H9 (cell line): Measurements from ENCODE around the gene PEA15. TPM values are rescaled to one million over a fixed set of nuclear protein-coding genes. Genes with fewer than 3 reads are reported as not detected.

Source experiments
- DNase-seq: peaks from one replicate; pipeline ENCODE4 v3.0.0-alpha.2; 2017
- H2AFZ ChIP-seq: one replicate; pipeline ENCODE4 v1.6.1; 2013; ENCODE audit warnings: mild to moderate bottlenecking, low read length, control low read depth, moderate library complexity
- H2AK5ac ChIP-seq: 2 replicates; pipeline ENCODE4 v1.6.1; 2013; ENCODE audit warnings: low read length, control low read depth, mixed read lengths; ENCODE audit not compliant: insufficient read length
- H2BK120ac ChIP-seq: one replicate; pipeline ENCODE4 v1.6.1; 2013; ENCODE audit warnings: low read depth, mild to moderate bottlenecking, low read length, control low read depth, inconsistent platforms; ENCODE audit not compliant: poor library complexity, severe bottlenecking
- H2BK12ac ChIP-seq: 2 replicates; pipeline ENCODE4 v1.6.1; 2013; ENCODE audit warnings: low read length, control low read depth, mixed read lengths, low read depth; ENCODE audit not compliant: insufficient read length
- H2BK15ac ChIP-seq: 2 replicates; pipeline ENCODE4 v1.6.1; 2013; ENCODE audit warnings: low read depth, low read length, control low read depth
- H2BK20ac ChIP-seq: one replicate; pipeline ENCODE4 v1.6.1; 2013; ENCODE audit warnings: low read depth, mild to moderate bottlenecking, low read length, control low read depth, inconsistent platforms; ENCODE audit not compliant: poor library complexity, severe bottlenecking
- H2BK5ac ChIP-seq: 2 replicates; pipeline ENCODE4 v1.6.1; 2013; ENCODE audit warnings: low read length, control low read depth, mixed read lengths; ENCODE audit not compliant: insufficient read length
- H3K14ac ChIP-seq: 2 replicates; pipeline ENCODE4 v1.6.1; 2013; ENCODE audit warnings: low read length, control low read depth; ENCODE audit not compliant: insufficient read depth
- H3K18ac ChIP-seq: 2 replicates; pipeline ENCODE4 v1.6.1; 2013; ENCODE audit warnings: low read depth, mild to moderate bottlenecking, mixed read lengths, low read length, control low read depth; ENCODE audit not compliant: insufficient read length
- H3K23ac ChIP-seq: 2 replicates; pipeline ENCODE4 v1.6.1; 2013; ENCODE audit warnings: low read length, control low read depth, mixed read lengths, low read depth; ENCODE audit not compliant: insufficient read length
- H3K23me2 ChIP-seq: 2 replicates; pipeline ENCODE4 v1.6.1; 2013; ENCODE audit warnings: low read depth, mild to moderate bottlenecking, mixed read lengths, low read length, control low read depth; ENCODE audit not compliant: insufficient read length, poor library complexity, severe bottlenecking
- H3K27ac ChIP-seq: 2 replicates; pipeline ENCODE4 v1.5.1; 2013; ENCODE audit warnings: low read length, control low read depth, mixed read lengths, low read depth; ENCODE audit not compliant: insufficient read length
- H3K27me3 ChIP-seq: 2 replicates; pipeline ENCODE4 v1.6.1; 2013; ENCODE audit warnings: low read length, control low read depth, inconsistent platforms; ENCODE audit not compliant: insufficient read depth
- H3K4ac ChIP-seq: 2 replicates; pipeline ENCODE4 v1.6.1; 2013; ENCODE audit warnings: low read depth, mild to moderate bottlenecking, control low read depth, inconsistent platforms, low read length, moderate library complexity
- H3K4me1 ChIP-seq: 2 replicates; pipeline ENCODE4 v1.6.1; 2013; ENCODE audit warnings: low read length, control low read depth, inconsistent platforms; ENCODE audit not compliant: insufficient read depth
- H3K4me2 ChIP-seq: 2 replicates; pipeline ENCODE4 v1.6.1; 2013; ENCODE audit warnings: low read length, control low read depth, mixed read lengths; ENCODE audit not compliant: insufficient read length, insufficient read depth
- H3K56ac ChIP-seq: 2 replicates; pipeline ENCODE4 v1.6.1; 2013; ENCODE audit warnings: low read depth, mild to moderate bottlenecking, mixed read lengths, low read length, control low read depth; ENCODE audit not compliant: insufficient read length
- H3K79me1 ChIP-seq: 2 replicates; pipeline ENCODE4 v1.6.1; 2013; ENCODE audit warnings: low read depth, mild to moderate bottlenecking, moderate library complexity, low read length, control low read depth, inconsistent platforms; ENCODE audit not compliant: insufficient read depth, poor library complexity, severe bottlenecking
- H3K79me2 ChIP-seq: 2 replicates; pipeline ENCODE4 v1.6.1; 2013; ENCODE audit warnings: low read length, control low read depth, inconsistent platforms; ENCODE audit not compliant: insufficient read depth
- H3K9ac ChIP-seq: 2 replicates; pipeline ENCODE4 v1.6.1; 2013; ENCODE audit warnings: low read length, control low read depth, mixed read lengths; ENCODE audit not compliant: insufficient read length; ENCODE audit errors: extremely low read depth
- H3K9me3 ChIP-seq: one replicate; pipeline ENCODE4 v1.6.1; 2013; ENCODE audit warnings: low read depth, low read length, inconsistent platforms; ENCODE audit not compliant: control insufficient read depth
- H3T11ph ChIP-seq: one replicate; pipeline ENCODE4 v1.6.1; 2013; ENCODE audit warnings: mild to moderate bottlenecking, low read length, control low read depth, inconsistent platforms
- H4K20me1 ChIP-seq: one replicate; pipeline ENCODE4 v1.6.1; 2013; ENCODE audit not compliant: control insufficient read depth, insufficient read length, insufficient read depth
- H4K5ac ChIP-seq: 2 replicates; pipeline ENCODE4 v1.6.1; 2013; ENCODE audit warnings: low read depth, mild to moderate bottlenecking, mixed read lengths, low read length, control low read depth; ENCODE audit not compliant: insufficient read length
- H4K8ac ChIP-seq: replicated peaks from 2 replicates; pipeline ENCODE4 v1.6.1; 2013; ENCODE audit warnings: low read length, control low read depth, mixed read lengths, low read depth; ENCODE audit not compliant: insufficient read length
- H4K91ac ChIP-seq: 2 replicates; pipeline ENCODE4 v1.6.1; 2013; ENCODE audit warnings: low read depth, mild to moderate bottlenecking, moderate library complexity, mixed read lengths, low read length, control low read depth; ENCODE audit not compliant: insufficient read length
- H3K27ac Mint-ChIP-seq, 3 experiments: 2 replicates in 2 of 3; 3 replicates in 1 of 3; pipeline ENCODE4 v1.8.0; 2020 to 2021; ENCODE audit warnings: mixed read lengths in 3 of 3, mild to moderate bottlenecking in 1 of 3, moderate library complexity in 1 of 3
- H3K27me3 Mint-ChIP-seq: 2 replicates; pipeline ENCODE4 v1.8.0; 2021; ENCODE audit warnings: low read depth, mild to moderate bottlenecking, moderate library complexity, mixed read lengths
- H3K36me3 Mint-ChIP-seq, 3 experiments: 2 replicates in 2 of 3; 3 replicates in 1 of 3; pipeline ENCODE4 v1.8.0; 2020 to 2021; ENCODE audit warnings: low read depth in 3 of 3, mixed read lengths in 3 of 3; ENCODE audit not compliant: insufficient read depth in 1 of 3
- H3K4me1 Mint-ChIP-seq, 2 experiments: 2 replicates each; pipeline ENCODE4 v1.8.0; 2020; ENCODE audit warnings: mixed read lengths in 2 of 2
- H3K4me3 Mint-ChIP-seq, 2 experiments: 2 replicates in 1 of 2; 3 replicates in 1 of 2; pipeline ENCODE4 v1.8.0; 2020 to 2021; ENCODE audit warnings: mild to moderate bottlenecking in 2 of 2, mixed read lengths in 2 of 2, moderate library complexity in 1 of 2
- H3K9me3 Mint-ChIP-seq, 2 experiments: 2 replicates in 1 of 2; 3 replicates in 1 of 2; pipeline ENCODE4 v1.8.0; 2020; ENCODE audit warnings: mild to moderate bottlenecking in 2 of 2, mixed read lengths in 2 of 2, moderate library complexity in 1 of 2
- WGBS: extraction: QIAGEN DNeasy Blood & Tissue Kit; methylation state at CpG from one replicate; pipeline ENCODE4 v1.1.7; 2013; ENCODE audit warnings: missing lambda C conversion rate, low lambda C conversion rate, mixed read lengths; ENCODE audit not compliant: insufficient read length; ENCODE audit errors: extremely low coverage; 5-methylcytosine and 5-hydroxymethylcytosine counted together
- total RNA-seq: library from RNA; stranded (reverse); gene quantifications from 2 replicates; pipeline ENCODE4 v1.2.1, GENCODE V29; 2021
- TF ChIP-seq, protein P1 (sequence below): fragments of 200-600 bp; sonication (generic); conservative IDR thresholded peaks from 3 replicates; pipeline ENCODE4 v1.8.0; 2021; ENCODE audit warnings: antibody characterized with exemption, mild to moderate bottlenecking

PEA15 gene
- total RNA-seq, 1 experiment from 2014 or later: 82.1 TPM

DNA sequence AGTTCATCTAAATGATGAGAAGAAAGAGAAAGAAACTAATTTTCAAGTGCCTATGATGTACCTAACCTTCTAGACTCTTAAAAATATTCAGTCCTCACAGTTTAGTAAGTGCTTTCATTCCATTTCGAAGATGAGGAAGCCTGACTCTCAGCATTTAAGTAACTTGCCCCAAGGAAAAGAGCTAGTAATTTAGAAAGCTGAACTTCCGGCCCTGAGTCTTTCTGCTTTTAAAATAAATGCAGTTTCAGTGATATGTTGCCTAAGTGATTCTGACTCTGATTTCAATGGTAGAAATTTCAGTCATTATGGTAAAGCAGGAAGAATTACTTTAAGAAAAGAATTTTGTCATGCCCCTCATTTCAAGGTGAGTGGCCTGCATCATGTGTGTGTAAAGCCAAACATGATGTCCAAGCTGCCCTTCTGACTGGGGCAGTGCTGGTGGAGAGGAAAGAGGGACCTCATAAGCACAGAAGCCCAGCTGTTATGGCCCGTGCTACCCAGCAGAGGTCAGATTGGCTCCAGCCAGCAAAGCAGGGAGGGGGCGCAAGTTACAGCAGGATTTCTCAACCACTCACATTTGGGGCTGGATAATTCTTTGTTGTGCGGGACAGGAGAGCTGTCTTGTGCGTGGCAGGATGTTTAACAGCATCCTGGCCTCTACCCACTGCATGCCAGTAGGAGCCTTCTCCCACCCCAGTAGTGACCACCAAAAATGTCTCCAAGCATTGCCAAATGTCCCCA lies 43.0 kb upstream of the PEA15 start:
- no peaks in the 10 kb centered on the region for H3K79me2 ChIP-seq
- no peak overlapping the region for H3K18ac ChIP-seq
- no peak overlapping the region for H3K14ac ChIP-seq
- Mint-ChIP-seq H3K9me3 (no peaks in the 10 kb centered on the region), H3K27me3 (peaks cover 23% of the 10 kb centered on the region), H3K27ac (no peak overlapping the region), H3K4me1 (peaks cover 8 to 19% of the 10 kb centered on the region in 2 experiments), H3K36me3 (no peaks in the 10 kb centered on the region), H3K4me3 (no peak overlapping the region; a peak in 1 of 5 replicates)
- no peaks in the 10 kb centered on the region for H3K27me3 ChIP-seq
- H2BK12ac ChIP-seq: no peak overlapping the region
- no peak overlapping the region for H3T11ph ChIP-seq
- no CpG with 5 or more reads among the region's 6 CpGs for WGBS
- no peaks in the 10 kb centered on the region for H3K9me3 ChIP-seq
- no peak overlapping the region for H2BK15ac ChIP-seq
- H3K4me2 ChIP-seq: no peak overlapping the region
- no peak overlapping the region for H3K23ac ChIP-seq
- no peak overlapping the region for H4K91ac ChIP-seq
- DNase-seq: peak; percentile 85
- H2AFZ ChIP-seq: no peak overlapping the region
- H4K20me1 ChIP-seq: no peaks in the 10 kb centered on the region
- H3K79me1 ChIP-seq: no peaks in the 10 kb centered on the region
- H4K5ac ChIP-seq: no peak overlapping the region
- no peak overlapping the region for H3K27ac ChIP-seq
- H3K56ac ChIP-seq: no peak overlapping the region
- no peak overlapping the region for H4K8ac ChIP-seq
- TF ChIP-seq, protein P1, sequence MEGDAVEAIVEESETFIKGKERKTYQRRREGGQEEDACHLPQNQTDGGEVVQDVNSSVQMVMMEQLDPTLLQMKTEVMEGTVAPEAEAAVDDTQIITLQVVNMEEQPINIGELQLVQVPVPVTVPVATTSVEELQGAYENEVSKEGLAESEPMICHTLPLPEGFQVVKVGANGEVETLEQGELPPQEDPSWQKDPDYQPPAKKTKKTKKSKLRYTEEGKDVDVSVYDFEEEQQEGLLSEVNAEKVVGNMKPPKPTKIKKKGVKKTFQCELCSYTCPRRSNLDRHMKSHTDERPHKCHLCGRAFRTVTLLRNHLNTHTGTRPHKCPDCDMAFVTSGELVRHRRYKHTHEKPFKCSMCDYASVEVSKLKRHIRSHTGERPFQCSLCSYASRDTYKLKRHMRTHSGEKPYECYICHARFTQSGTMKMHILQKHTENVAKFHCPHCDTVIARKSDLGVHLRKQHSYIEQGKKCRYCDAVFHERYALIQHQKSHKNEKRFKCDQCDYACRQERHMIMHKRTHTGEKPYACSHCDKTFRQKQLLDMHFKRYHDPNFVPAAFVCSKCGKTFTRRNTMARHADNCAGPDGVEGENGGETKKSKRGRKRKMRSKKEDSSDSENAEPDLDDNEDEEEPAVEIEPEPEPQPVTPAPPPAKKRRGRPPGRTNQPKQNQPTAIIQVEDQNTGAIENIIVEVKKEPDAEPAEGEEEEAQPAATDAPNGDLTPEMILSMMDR: peak; percentile 87
- peaks cover 2% of the 10 kb centered on the region; the same call in 1 of the 2 replicates for H3K4me1 ChIP-seq
- H3K23me2 ChIP-seq: no peaks in the 10 kb centered on the region
- H2BK20ac ChIP-seq: no peak overlapping the region
- H2BK5ac ChIP-seq: no peak overlapping the region
- no peak overlapping the region for H3K4ac ChIP-seq
- no peak overlapping the region for H2AK5ac ChIP-seq
- no peak overlapping the region for H2BK120ac ChIP-seq
- H3K9ac ChIP-seq: no peak overlapping the region
